Activated CD4-positive, alpha-beta T cell treated with anti-CD3 and anti-CD28 coated beads for 36 hours (primary cell): ENCODE measurements around the gene PC. TPM values are rescaled to one million over a fixed set of nuclear protein-coding genes. Genes with fewer than 3 reads are reported as not detected.

Experiments
- ATAC-seq: fragments of 200-7000 bp; cut with Tn5 transposase; one replicate; pipeline ENCODE4 v1.10.0; 2021; ENCODE audit warnings: mild to moderate bottlenecking, moderate library complexity
- CTCF ChIA-PET: fragments of 350-600 bp; sonication (Branson Sonifier 250); formaldehyde crosslinking; loops from one replicate; lab custom pipeline; 2021; ENCODE audit warnings: antibody characterized with exemption; lab: Charles Lee
- POLR2A ChIA-PET: fragments of 350-600 bp; sonication (Branson Sonifier 250); formaldehyde crosslinking; loops from one replicate; lab custom pipeline; 2021; ENCODE audit warnings: antibody characterized with exemption, inconsistent platforms; lab: Charles Lee
- DNase-seq: peaks from one replicate; pipeline ENCODE4 v3.0.0-alpha.2; 2020
- H3K27ac Mint-ChIP-seq: one replicate; pipeline ENCODE4 v1.8.0; 2021; ENCODE audit warnings: mixed read lengths
- H3K27me3 Mint-ChIP-seq: one replicate; pipeline ENCODE4 v1.8.0; 2021; ENCODE audit warnings: mixed read lengths
- H3K36me3 Mint-ChIP-seq: one replicate; pipeline ENCODE4 v1.8.0; 2021; ENCODE audit warnings: low read depth, mixed read lengths
- H3K4me1 Mint-ChIP-seq: one replicate; pipeline ENCODE4 v1.8.0; 2021; ENCODE audit warnings: mixed read lengths
- H3K4me3 Mint-ChIP-seq: one replicate; pipeline ENCODE4 v1.8.0; 2021; ENCODE audit warnings: mild to moderate bottlenecking, moderate library complexity, mixed read lengths
- H3K9me3 Mint-ChIP-seq: one replicate; pipeline ENCODE4 v1.8.0; 2021; ENCODE audit warnings: low read depth, mixed read lengths
- intact Hi-C, 2 experiments: fragments of 100-400 bp; cut with DNase I in 1 of 2; cut with micrococcal nuclease in 1 of 2; formaldehyde crosslinking; loops; one replicate each; pipeline versions ENCODE4 v1.14.2 to v1.15.1; 2022 to 2024; cut with DNase I, micrococcal nuclease
- total RNA-seq, 2 experiments: library from RNA; stranded (reverse); gene quantifications; one replicate each; pipeline ENCODE4 v1.2.3, GENCODE V29; 2021

PC gene
- total RNA-seq, 2 experiments from 2014 or later = 9.2 to 9.3 TPM

DNA sequence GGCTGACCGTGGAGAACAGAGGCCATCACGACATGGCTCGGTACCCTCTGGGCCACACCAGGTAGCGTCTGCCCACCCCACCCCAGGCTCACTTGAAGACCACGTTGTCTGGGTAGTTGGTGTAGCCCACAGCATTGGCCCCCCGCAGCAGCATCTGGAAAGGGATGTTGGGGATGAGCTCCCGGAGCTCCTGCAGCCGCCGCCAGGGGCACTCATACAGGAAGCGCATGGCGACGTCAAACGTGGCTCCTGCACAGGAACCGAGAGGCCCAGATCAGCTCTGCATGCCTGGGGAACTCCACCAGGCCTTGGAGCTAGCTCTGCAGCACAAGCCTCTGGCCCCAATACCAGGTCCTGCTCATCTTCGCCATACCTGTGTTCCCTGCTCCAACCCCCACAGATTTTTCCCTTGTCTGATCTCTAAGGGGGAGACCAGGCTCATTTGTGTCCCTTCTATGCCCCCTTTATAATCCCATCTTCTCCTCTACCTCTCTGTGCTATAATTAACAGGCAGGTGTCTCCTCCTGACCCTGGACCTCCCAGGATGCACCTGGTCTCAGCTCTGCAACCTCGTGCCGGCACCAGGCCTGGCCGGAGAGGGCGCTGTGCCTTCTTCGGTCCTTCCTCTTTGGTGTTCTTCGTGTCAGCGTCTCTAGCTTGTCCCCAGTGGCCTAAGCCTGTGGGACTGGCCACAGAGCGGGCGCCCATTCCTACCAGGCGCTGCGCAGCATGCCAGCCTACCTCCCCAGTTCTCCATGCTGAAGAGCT lies 106.3 kb downstream of the PC start:
- H3K4me3 Mint-ChIP-seq = no peak overlapping the region
- H3K4me1 Mint-ChIP-seq = peaks cover 11% of the 10 kb centered on the region
- no peaks in the 10 kb centered on the region for H3K27me3 Mint-ChIP-seq

DNA sequence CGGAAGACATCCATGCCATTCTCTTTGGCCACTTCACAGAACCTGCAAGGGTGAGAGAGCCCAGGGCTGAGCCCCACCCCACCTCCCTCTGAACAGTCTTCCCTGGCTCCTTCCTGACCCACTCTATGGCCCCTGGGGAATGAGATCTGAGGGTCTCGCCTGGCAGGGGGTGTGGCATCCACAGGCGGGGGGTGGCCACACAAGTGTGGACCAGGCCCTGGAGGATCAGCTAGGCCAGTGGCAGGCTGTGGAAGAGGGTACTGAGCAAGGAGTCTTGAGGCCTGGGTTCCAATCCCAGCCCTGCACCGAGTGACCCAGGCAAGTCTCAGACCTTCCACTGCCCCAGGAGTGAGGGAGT lies 107.0 kb downstream of the PC start:
- H3K36me3 Mint-ChIP-seq = no peaks in the 10 kb centered on the region
- peaks cover 11% of the 10 kb centered on the region for H3K4me1 Mint-ChIP-seq
- H3K27me3 Mint-ChIP-seq = no peaks in the 10 kb centered on the region
- no peaks in the 10 kb centered on the region for H3K9me3 Mint-ChIP-seq
- intact Hi-C loops = no loop called here
- ChIA-PET CTCF (interaction anchor here (0.6 to 1.4 kb wide), 9 partner anchors 8 to 140 kb away, joined by 3 to 7 read pairs (median 4); partner anchors contain the start of gene RCE1), POLR2A (interaction anchor here (0.6 to 2.0 kb wide), 3 partner anchors 8 to 125 kb away, joined by 3 to 9 read pairs (median 4); partner anchors contain the start of gene RCE1)
- no peak for ATAC-seq
- no peak for DNase-seq
- H3K27ac Mint-ChIP-seq = peak overlapping the region; percentile 25
- H3K4me3 Mint-ChIP-seq = no peak overlapping the region

More for the DNA sequence above, 106.3 kb downstream of the PC start:
- ATAC-seq = peak; percentile 21
- ChIA-PET CTCF (interaction anchor here (0.6 to 1.4 kb wide), 11 partner anchors 8 to 514 kb away, joined by 3 to 7 read pairs (median 4); partner anchors contain the start of gene RCE1), POLR2A (interaction anchor here (0.6 to 2.0 kb wide), 3 partner anchors 8 to 124 kb away, joined by 3 to 9 read pairs (median 4); partner anchors contain the start of gene RCE1)
- DNase-seq = peak; percentile 68
- no peaks in the 10 kb centered on the region for H3K36me3 Mint-ChIP-seq
- intact Hi-C loops = no loop called here
- H3K27ac Mint-ChIP-seq = peak overlapping the region; percentile 70
- no peaks in the 10 kb centered on the region for H3K9me3 Mint-ChIP-seq

DNA sequence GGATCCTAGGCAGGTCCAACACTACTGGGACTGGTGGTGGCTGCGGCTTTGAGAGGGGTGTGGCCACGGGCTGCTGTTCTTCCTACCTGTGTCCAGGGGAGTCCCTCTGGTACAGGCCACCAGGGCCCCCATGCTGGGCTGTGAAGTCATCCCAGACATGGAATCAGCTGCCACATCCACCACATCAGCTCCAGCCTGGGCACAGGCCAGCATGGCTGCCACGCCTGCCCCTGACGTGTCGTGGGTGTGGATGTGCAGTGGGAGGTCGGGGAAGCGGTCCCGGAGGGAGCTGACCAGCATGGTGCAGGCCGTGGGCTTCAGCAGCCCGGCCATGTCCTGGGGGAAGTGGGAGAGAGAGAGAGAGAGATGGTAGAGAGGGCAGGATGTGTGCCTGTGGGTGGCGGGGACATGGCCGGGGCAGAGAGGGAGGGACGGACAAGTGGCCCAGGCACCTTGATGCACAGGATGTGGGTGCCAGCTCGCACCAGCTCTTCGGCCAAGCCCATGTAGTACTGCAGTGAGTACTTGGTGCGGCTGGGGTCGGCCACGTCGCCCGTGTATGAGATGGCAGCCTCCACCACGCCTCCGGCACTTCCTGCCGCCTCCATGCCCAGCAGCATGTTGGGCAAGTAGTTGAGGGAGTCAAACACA lies 107.5 kb downstream of the PC start:
- ChIA-PET POLR2A (no interaction called here), CTCF (interaction anchor here (0.7 kb wide), 1 partner anchor 14 kb away, joined by 3 read pairs; no protein-coding TSS in a partner anchor)
- no peak for DNase-seq
- H3K4me3 Mint-ChIP-seq = no peak overlapping the region
- no peaks in the 10 kb centered on the region for H3K36me3 Mint-ChIP-seq
- no peaks in the 10 kb centered on the region for H3K9me3 Mint-ChIP-seq
- ATAC-seq = no peak
- no peaks in the 10 kb centered on the region for H3K27me3 Mint-ChIP-seq
- H3K27ac Mint-ChIP-seq = no peak overlapping the region
- peaks cover 9% of the 10 kb centered on the region for H3K4me1 Mint-ChIP-seq
- intact Hi-C loops = no loop called here

DNA sequence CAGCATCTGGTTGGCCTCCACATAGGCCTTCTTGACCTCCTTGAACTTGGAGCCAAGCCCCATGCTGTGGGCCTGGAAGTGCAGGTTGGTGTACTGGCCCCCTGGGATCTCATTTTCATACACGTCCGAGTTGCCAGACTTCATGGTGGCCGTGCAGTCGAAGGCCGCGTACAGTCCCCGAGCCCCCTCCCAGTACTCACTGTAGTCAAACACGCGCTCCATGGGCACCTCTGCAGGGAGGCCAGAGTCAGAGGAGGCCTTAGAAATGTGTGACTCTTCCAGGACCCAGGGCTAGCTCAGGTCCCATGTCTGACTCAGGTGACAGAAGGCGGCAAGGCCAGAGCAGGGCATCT lies 108.0 kb downstream of the PC start:
- Mint-ChIP-seq H3K27me3 (no peaks in the 10 kb centered on the region), H3K4me3 (no peak overlapping the region), H3K4me1 (peaks cover 9% of the 10 kb centered on the region), H3K9me3 (no peaks in the 10 kb centered on the region), H3K36me3 (peaks cover 4% of the 10 kb centered on the region), H3K27ac (no peak overlapping the region)
- POLR2A ChIA-PET = no interaction called here
- ATAC-seq (no peak), DNase-seq (no peak)
- CTCF ChIA-PET = interaction anchor here (0.7 kb wide), 1 partner anchor 14 kb away, joined by 3 read pairs; no protein-coding TSS in a partner anchor
- intact Hi-C loops = no loop called here

DNA sequence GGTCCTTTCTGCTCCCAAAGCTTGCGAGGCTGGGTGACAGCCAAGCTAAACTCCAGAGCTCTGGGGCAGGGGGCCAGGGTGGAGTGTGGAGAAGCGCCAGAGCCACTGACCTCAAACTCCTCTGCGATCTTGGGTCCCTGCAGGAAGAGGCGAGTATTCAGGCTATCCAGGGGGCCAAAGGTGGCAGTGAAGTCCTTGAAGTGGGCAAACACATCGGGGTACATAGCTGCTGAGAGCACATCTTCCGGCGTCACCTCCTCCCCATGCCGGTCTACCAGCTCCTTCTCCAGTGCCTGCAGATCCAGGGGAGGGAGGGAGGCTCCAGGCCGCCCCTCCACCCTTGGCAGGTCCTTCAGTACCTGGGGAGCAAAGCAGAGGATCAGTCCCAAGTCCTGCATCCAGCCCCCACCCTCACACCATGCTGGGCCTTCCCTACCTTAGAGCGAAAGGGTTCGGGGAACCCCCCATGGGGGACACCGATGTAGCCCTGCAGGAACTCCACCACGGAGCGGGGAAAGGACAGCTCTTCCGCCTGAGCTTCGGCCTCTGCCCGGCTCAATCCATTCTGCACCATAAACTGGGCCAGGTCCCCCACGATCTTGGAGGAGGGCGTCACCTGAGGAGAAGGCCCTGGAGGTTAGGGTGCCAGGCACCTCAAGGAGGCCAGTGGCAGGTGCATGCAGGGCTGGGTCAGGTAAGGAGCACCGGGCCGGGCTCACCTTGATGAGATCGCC lies 108.5 kb downstream of the PC start:
- Mint-ChIP-seq H3K36me3 (peaks cover 8% of the 10 kb centered on the region), H3K9me3 (no peaks in the 10 kb centered on the region), H3K4me3 (no peak overlapping the region), H3K27ac (no peak overlapping the region), H3K27me3 (no peaks in the 10 kb centered on the region), H3K4me1 (peaks cover 14% of the 10 kb centered on the region)
- intact Hi-C loops = no loop called here
- POLR2A ChIA-PET = no interaction called here
- CTCF ChIA-PET = no interaction called here
- DNase-seq (no peak), ATAC-seq (no peak)

DNA sequence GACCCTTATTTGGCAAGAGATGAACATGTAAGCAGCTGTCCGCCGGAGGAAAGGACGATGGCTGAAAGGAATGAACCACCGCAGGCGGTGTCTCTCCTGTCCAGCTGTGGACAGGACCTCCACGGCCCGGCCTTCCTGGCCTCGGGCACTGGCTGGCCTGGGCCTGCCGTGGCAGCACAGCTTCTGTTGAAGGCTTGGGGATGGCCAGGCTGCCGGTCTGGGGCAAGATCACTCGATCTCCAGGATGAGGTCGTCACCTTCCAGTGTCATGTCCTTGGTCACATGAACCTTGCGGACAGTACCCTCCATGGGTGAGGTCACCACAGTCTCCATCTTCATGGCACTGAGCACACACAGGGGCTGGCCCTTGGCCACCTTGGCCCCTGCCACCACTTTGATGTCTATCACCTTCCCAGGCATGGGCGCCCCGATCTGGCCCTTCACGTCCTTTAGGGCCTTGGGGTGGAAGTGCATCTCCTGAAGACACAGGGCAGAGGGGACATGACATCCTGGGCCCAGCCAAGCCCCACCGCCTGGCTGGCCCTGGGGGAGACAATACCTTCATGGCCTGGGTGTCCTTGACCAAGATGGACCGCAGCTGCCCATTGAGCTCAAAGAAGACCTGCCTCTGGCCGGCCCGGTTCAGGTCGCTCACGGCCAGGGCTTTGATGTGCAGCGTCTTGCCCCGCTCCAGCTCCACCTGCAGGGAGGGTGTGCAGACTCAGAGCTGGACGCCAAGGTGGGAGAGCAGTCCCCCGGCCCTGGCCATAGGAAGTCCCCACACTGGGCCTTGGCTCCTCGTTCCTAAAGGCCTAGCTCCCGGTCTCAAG lies 109.3 kb downstream of the PC start:
- DNase-seq = no peak
- POLR2A ChIA-PET = no interaction called here
- intact Hi-C loops = no loop called here
- Mint-ChIP-seq H3K27ac (no peak overlapping the region), H3K36me3 (peaks cover 8% of the 10 kb centered on the region), H3K9me3 (no peaks in the 10 kb centered on the region), H3K27me3 (no peaks in the 10 kb centered on the region), H3K4me3 (no peak overlapping the region), H3K4me1 (peaks cover 21% of the 10 kb centered on the region)
- no peak for ATAC-seq
- CTCF ChIA-PET = interaction anchor here (1.2 kb wide), 1 partner anchor 14 kb away, joined by 6 read pairs; no protein-coding TSS in a partner anchor

DNA sequence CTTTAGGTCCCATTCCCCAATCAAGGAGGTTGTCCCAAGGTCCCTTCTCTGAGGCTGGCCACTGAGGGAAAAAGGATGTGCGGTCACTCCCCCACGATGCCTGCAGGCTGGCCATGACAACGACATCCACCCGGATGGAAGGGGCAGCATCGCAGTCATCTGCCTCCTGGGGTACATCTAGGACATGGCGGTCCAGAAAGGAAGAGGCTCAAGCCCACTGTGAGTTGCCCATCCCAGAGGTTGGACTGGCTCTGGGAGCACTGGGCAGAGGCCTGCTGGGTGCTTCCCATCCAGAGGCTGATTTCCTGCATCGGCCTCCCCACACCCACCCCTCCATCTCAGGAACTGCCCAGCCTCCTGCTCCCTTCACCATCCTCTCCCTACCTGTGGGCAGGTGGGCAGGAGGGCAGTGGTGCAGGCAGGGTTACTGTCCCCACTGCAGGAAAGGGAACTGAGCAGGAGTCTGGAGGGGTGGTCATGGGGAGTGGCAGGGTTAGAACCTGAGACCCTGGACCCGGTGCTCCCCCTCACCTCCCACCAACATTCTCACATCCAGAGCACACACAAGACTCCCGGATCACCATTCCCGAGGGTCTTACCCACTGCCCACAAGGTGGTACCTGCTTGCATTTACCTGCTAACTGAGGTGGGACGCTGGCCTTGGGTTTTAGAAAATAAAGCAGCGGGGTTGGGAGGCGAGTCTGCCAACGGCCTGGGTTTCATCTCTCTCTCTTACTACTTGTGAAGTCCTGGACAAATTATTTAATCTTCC lies 110.5 kb downstream of the PC start:
- Mint-ChIP-seq H3K27ac (no peak overlapping the region), H3K4me1 (peaks cover 24% of the 10 kb centered on the region), H3K9me3 (no peaks in the 10 kb centered on the region), H3K36me3 (peaks cover 8% of the 10 kb centered on the region), H3K4me3 (no peak overlapping the region), H3K27me3 (no peaks in the 10 kb centered on the region)
- ChIA-PET CTCF (interaction anchor here (1.2 kb wide), 1 partner anchor 13 kb away, joined by 6 read pairs; no protein-coding TSS in a partner anchor), POLR2A (no interaction called here)
- intact Hi-C loops = no loop called here
- no peak for DNase-seq
- no peak for ATAC-seq

DNA sequence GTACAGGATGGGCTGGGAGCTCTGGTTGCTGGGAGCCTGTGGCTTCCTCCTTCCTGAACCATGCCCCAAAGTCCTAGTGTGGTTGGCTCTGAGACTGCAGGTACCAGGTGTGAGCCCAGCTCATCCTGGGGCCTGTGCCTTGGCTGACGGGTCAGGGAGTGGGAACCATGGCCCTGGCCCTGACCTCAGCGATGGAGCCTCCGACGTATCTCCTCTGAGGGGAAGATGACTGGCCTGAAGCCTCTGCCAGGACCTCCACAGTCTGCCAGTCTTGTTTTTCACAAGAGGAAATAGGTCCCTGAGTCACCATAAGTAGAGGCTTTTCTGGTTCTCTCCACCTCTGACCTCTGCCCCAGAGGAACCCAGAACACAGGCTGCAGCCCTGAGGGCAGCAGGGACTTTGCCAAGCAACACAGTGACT lies 111.5 kb downstream of the PC start:
- peaks cover 14% of the 10 kb centered on the region for H3K36me3 Mint-ChIP-seq
- intact Hi-C loops = no loop called here
- peaks cover 26% of the 10 kb centered on the region for H3K4me1 Mint-ChIP-seq
- ChIA-PET CTCF (interaction anchor here (0.6 to 1.1 kb wide), 2 partner anchors 110 to 266 kb away, joined by 3 read pairs; no protein-coding TSS in a partner anchor), POLR2A (interaction anchor here (0.5 kb wide), 1 partner anchor 1628 kb away, joined by 3 read pairs; no protein-coding TSS in a partner anchor)
- H3K27ac Mint-ChIP-seq = no peak overlapping the region
- no peaks in the 10 kb centered on the region for H3K9me3 Mint-ChIP-seq
- H3K4me3 Mint-ChIP-seq = no peak overlapping the region
- no peak for DNase-seq
- ATAC-seq = no peak
- H3K27me3 Mint-ChIP-seq = no peaks in the 10 kb centered on the region

DNA sequence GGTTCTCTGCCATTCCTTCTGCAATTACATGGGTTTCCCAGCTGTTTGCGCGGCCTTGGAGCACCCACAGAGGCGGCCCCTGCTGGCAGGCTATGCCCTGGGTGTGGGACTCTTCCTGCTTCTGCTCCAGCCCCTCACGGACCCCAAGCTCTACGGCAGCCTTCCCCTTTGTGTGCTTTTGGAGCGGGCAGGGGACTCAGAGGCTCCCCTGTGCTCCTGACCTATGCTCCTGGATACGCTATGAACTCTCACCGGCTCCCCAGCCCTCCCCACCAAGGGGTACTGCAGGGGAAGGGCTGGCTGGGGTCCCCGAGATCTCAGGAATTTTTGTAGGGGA lies 112.3 kb downstream of the PC start:
- CTCF ChIA-PET = interaction anchor here (0.6 to 1.1 kb wide), 3 partner anchors 111 to 544 kb away, joined by 3 read pairs; no protein-coding TSS in a partner anchor
- no peak for DNase-seq
- H3K4me3 Mint-ChIP-seq = no peak overlapping the region

More for the DNA sequence above, 112.3 kb downstream of the PC start:
- ATAC-seq = no peak
- Mint-ChIP-seq H3K36me3 (peaks cover 18% of the 10 kb centered on the region), H3K4me1 (peaks cover 31% of the 10 kb centered on the region), H3K9me3 (no peaks in the 10 kb centered on the region), H3K27me3 (no peaks in the 10 kb centered on the region), H3K27ac (no peak overlapping the region)
- POLR2A ChIA-PET = interaction anchor here (0.5 kb wide), 1 partner anchor 1627 kb away, joined by 3 read pairs; no protein-coding TSS in a partner anchor
- intact Hi-C loops = no loop called here
